Skeletal muscle satellite cell (primary cell): Measurements from ENCODE around the gene CLTB.

ENCODE experiments used
- H3K27me3 ChIP-seq: 2 replicates; pipeline ENCODE4 v1.7.0; 2013; ENCODE audit warnings: low read length; ENCODE audit not compliant: control insufficient read depth, insufficient read depth
- H3K36me3 ChIP-seq: 2 replicates; pipeline ENCODE4 v1.7.0; 2013; ENCODE audit warnings: mild to moderate bottlenecking, control low read depth, low read length; ENCODE audit not compliant: insufficient read depth
- H3K4me1 ChIP-seq: 2 replicates; pipeline ENCODE4 v1.7.0; 2013; ENCODE audit warnings: low read length; ENCODE audit not compliant: control insufficient read depth, insufficient read depth
- H3K4me2 ChIP-seq: 2 replicates; pipeline ENCODE4 v1.7.0; 2013; ENCODE audit warnings: mild to moderate bottlenecking, low read length
- H3K4me3 ChIP-seq: 2 replicates; pipeline ENCODE4 v1.7.0; 2013; ENCODE audit warnings: low read length
- H3K9ac ChIP-seq: 2 replicates; pipeline ENCODE4 v1.7.0; 2013; ENCODE audit warnings: mild to moderate bottlenecking, low read depth, low read length, moderate library complexity
- H3K9me3 ChIP-seq: replicated peaks from 2 replicates; pipeline ENCODE4 v1.7.0; 2013; ENCODE audit warnings: mild to moderate bottlenecking, control low read depth, low read length

CLTB gene

DNA sequence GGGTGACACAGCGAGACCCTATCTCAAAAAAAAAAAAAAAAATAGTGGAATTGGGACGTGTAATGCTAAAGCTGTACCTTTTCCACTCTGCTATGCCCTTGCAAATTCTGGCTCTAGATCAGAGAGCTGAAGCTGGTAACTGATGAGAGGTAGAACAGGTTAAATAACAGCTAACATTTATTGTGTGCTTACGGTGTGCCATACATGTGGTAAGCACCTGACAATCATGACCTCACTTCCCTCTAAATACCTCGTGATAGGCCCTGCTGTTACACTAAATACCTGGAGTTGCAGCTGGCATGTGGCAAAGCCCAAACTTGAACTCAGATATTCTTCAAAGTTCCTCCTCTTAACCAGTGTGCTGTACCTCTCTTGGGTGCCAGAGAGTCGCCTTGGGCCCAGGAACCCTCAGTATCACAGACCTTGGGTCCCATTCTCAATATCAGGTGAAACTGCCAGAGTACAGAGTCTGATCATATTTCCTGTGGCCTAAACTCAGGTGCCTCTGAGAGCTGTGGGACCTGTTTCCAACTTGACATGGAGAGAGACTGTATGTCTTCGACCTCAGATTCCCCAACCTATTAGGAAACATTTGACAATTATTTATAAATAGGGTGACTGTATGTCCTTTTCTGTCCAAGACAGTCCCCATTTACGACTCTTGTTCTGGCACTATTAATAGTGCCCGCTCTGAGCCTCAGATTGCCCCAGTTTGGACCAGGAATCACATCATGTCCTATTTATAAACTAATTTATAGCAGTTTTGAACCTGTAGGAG, 46.2 kb downstream of the CLTB start:
- H3K9me3 ChIP-seq = no peaks in the 10 kb centered on the region

DNA sequence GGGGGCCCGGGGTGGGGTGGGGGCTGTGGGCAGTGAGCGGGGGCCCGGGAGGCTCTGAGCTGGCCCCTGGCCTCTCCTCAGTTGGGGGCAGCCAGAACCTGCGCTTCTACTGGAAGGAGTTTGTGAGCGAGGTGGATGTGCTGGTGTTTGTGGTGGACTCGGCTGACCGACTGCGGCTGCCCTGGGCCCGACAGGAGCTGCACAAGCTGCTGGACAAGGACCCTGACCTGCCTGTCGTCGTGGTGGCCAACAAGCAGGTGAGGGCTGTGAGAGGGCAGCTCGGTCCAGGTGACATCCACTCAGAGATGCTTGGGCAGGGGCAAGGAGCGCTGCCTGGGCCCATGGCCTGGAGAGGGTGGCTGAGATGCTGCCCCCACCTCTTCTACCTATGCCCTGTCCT, 47.6 kb downstream of the CLTB start:
- H3K4me2 ChIP-seq = no peak overlapping the region
- no peak overlapping the region for H3K4me3 ChIP-seq
- peaks cover 10% of the 10 kb centered on the region for H3K4me1 ChIP-seq
- peaks cover 46% of the 10 kb centered on the region for H3K36me3 ChIP-seq
- H3K27me3 ChIP-seq = no peaks in the 10 kb centered on the region
- no peaks in the 10 kb centered on the region for H3K9me3 ChIP-seq
- no peak overlapping the region for H3K9ac ChIP-seq

More for the DNA sequence above, 46.2 kb downstream of the CLTB start:
- Histone ChIP-seq H3K9ac (no peak overlapping the region), H3K4me2 (no peak overlapping the region), H3K4me1 (peaks cover 6% of the 10 kb centered on the region), H3K36me3 (peaks cover 46% of the 10 kb centered on the region), H3K4me3 (no peak overlapping the region), H3K27me3 (no peaks in the 10 kb centered on the region)

DNA sequence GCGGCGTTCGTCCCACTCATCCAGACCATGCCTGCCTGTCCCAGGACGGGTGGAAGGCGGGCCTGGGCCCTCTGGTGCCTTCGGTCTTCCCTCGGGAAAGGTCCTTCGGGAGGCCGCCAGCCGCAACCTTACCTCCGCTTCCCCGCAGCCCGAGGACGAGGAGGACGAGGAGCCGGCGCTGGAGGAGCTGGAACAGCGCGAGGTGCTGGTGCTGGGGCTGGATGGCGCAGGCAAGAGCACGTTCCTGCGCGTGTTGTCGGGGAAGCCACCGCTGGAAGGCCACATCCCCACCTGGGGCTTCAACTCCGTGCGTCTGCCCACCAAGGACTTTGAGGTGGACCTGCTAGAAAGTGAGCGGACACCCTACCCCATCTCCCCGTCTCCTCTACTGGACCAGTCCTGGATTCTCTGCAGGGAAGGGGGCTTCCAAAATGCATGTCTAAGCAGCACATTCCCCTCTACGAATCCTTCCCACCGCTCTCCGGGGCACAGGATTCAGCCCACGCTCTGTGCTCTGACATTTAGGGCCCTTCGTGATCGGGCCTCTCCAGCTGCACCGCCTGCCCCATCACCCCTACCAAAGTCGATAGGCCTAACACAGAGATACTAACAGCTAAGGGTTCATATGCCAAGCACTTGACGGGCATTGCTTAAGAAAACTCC, 50.0 kb downstream of the CLTB start:
- Histone ChIP-seq H3K9me3 (no peaks in the 10 kb centered on the region), H3K27me3 (no peaks in the 10 kb centered on the region), H3K4me3 (peak overlapping the region; percentile 87), H3K9ac (peak overlapping the region; percentile 88), H3K4me1 (peaks cover 13% of the 10 kb centered on the region), H3K4me2 (peak overlapping the region; percentile 92), H3K36me3 (peaks cover 27% of the 10 kb centered on the region)

DNA sequence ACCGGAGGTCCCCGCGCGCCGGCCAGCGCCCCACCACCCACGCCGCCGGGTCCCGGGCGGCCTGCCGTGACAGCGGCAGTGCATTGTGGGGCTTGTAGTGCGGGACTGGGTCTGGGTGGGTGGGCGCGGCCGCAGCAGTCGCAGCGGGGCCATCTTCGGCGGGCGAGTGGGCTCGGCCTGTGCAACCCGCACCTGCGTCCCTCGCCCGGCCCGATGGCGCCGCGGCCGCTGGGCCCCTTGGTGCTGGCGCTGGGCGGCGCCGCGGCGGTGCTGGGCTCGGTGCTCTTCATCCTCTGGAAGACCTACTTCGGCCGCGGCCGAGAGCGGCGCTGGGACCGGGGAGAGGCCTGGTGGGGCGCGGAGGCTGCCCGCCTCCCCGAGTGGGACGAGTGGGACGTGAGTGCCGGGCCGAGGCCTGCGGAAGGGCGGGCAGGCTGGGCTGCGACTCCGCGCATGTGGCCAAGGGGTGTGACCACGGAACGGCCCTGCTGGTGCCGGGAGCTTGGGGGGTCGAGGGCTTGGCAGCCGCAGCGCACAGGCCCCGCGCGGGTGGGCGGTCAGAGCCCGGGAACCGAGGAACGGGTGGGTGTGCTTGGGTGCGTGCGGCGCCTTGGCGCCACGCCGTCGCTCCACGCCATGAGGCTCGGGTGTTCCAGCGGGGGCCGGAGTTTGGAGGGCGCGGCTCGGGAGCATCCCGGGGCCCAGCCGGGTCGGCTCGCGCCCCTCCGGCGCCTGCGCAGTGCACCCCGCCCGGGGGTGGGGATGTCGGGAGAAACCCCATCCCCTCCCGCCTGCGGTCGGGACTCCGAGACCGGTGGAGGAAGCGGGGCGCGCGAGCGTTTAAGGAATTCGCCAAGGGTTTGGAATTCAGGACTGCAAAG, 50.7 kb downstream of the CLTB start, which contains the start of gene ARL10:
Gene ARL10 (plus strand): TSS at position 137 of the 881 bp plus-strand sequence. CDS start 77 bp downstream, at position 214.
- Histone ChIP-seq H3K9ac (peak within 1 kb of the TSS; percentile 88), H3K9me3 (no peaks in the 10 kb centered on the region), H3K4me3 (peak within 1 kb of the TSS; percentile 87), H3K27me3 (no peaks in the 10 kb centered on the region), H3K4me1 (peaks cover 13% of the 10 kb centered on the region), H3K36me3 (peaks cover 21% of the 10 kb centered on the region), H3K4me2 (peak within 1 kb of the TSS; percentile 92)

DNA sequence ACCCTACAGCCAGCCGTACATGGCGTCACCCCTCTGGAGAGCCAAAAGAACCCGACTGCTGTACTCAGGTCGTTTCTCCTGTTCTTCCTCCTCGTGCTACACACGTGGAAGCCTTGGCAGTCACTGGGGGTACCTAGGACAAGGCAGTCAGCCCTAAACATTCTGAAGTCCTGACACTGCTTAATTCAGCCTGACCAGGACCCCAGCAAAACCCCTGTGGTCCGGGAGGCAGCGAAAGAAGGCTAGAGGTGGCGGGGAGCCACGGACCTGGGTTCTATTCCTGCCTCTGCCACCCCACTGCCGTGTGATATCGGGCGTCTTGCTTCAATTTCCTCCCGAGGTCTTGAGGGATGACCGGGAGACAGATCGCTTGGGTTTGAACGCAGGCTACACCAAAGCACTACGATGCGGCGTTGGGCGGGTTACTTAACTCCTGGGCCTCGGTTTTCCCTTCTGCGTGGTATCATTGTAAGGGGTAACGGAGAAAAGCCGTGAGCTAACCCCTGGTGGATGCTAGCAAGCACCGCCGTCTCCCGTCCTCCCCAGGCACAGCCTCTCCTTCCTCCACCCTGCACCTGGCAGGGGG, 51.5 kb downstream of the CLTB start:
- Histone ChIP-seq H3K27me3 (no peaks in the 10 kb centered on the region), H3K9ac (peak overlapping the region; percentile 88), H3K4me2 (peak overlapping the region; percentile 92), H3K36me3 (peaks cover 16% of the 10 kb centered on the region), H3K9me3 (no peaks in the 10 kb centered on the region), H3K4me1 (peaks cover 15% of the 10 kb centered on the region), H3K4me3 (peak overlapping the region; percentile 87)

DNA sequence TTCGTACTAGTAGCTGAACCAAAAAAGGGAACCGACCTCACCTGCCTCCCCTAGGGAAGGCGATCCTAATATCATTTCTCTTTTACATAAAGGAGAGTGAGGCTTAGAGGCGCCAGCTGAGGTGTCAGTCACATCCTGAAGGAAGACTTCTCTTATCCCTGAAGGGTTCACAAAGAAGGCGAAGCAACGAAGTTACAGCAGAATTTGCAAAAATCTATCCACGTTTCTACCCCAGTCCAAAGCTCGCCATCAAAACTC, 54.2 kb downstream of the CLTB start:
- Histone ChIP-seq H3K36me3 (peaks cover 14% of the 10 kb centered on the region), H3K4me2 (peak overlapping the region; percentile 85), H3K4me3 (peak overlapping the region; percentile 93), H3K27me3 (no peaks in the 10 kb centered on the region), H3K4me1 (peaks cover 20% of the 10 kb centered on the region), H3K9me3 (no peaks in the 10 kb centered on the region), H3K9ac (peak overlapping the region; percentile 93)

DNA sequence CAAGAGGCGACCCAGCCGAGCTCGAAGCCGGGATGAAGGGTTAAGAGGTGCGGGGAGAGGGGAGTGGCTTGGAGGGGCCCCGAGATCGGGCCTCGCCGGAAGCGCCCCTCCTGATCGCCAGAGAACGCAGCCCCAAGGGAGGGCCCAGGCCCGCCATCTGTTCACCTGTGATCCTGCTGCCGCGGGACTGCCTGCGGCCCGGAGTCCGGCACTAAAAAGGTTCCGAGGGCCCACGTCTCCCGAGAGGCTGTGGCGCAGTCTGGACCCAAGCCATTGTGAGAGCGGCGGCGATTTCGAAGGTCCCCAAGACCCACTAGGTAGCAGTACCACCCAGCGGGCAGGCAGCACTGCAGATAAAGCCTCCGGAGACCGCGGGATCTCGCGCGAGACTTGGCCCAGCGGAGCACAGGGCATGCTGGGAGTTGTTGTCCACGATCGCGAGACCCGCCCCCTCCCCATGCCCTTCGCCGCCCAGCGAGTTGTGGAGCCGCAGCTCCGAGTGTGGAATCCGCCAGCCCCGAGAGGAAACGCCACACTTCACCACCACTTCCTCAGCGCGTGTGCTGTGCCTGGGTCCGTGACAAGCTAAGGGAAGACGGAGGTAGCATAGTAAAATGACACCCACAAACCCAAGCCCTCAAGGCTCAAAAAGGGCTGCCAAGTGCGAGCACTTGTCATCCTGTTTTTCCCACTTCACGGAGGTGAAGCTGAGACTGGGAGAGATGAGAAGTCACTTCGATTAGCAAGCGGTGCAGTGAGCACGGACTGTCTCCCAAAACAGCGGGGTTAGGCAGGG, 54.7 kb downstream of the CLTB start, which contains the start of gene KIAA1191:
Gene KIAA1191 (minus strand): TSS at position 328 of the 796 bp plus-strand sequence. CDS start 2,256 bp downstream, outside the sequence.
- H3K9me3 ChIP-seq = no peaks in the 10 kb centered on the region
- peaks cover 20% of the 10 kb centered on the region for H3K4me1 ChIP-seq

DNA sequence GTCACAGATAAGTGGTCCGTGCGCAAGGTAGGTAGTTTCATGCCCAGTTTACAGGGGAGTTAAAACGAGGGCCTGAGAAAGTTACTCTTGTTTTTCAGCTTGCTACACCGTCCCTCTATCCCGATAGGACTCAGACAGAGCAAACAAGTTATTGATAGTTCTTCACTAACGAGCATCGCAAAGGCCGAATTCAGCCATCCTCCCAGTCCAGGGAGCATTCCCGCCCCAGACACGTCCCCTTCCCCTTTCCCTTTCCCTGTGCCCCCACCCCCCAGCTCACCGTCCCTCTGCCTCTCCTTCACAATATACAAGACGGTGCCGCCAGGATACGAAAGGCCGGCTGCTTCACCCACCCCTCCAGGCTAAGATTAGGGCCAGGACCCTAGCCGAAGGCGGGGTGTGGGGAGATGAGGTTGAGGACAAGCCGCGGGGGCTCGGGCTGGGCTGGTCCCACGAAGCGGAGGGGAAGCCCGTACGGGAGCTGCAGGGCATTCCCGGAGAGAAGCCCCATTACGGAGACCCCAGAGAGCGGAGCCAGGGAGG, 55.4 kb downstream of the CLTB start:
- H3K4me1 ChIP-seq = peaks cover 14% of the 10 kb centered on the region
- H3K36me3 ChIP-seq = peaks cover 19% of the 10 kb centered on the region
- no peaks in the 10 kb centered on the region for H3K27me3 ChIP-seq
- H3K4me2 ChIP-seq = peak overlapping the region; percentile 85
- H3K4me3 ChIP-seq = peak overlapping the region; percentile 93
- H3K9me3 ChIP-seq = no peaks in the 10 kb centered on the region
- H3K9ac ChIP-seq = peak overlapping the region; percentile 93

More for the DNA sequence above, 54.7 kb downstream of the CLTB start, which contains the start of gene KIAA1191:
- Histone ChIP-seq H3K4me2 (peak within 1 kb of the TSS; percentile 85), H3K36me3 (peaks cover 16% of the 10 kb centered on the region), H3K9ac (peak within 1 kb of the TSS; percentile 93), H3K27me3 (no peaks in the 10 kb centered on the region), H3K4me3 (peak within 1 kb of the TSS; percentile 93)

DNA sequence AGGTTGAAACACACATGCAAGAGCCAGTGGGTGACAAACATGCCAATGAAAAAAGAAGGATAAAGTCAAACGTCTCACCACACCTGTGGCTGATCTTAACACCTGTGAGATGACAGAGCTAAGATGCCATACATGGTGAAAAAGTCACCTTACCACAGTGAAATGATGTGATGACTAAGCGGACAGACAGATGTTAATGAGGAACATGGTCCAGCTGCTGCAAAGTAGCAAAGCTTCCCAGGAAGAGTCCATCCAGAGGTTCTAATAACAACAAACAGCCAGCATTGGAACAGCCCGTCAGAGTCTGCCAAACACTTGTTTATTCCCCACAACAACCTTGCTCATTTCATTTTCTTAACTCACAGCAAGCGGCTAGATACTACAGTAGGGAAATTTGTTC, 56.7 kb downstream of the CLTB start:
- H3K36me3 ChIP-seq = peaks cover 27% of the 10 kb centered on the region

DNA sequence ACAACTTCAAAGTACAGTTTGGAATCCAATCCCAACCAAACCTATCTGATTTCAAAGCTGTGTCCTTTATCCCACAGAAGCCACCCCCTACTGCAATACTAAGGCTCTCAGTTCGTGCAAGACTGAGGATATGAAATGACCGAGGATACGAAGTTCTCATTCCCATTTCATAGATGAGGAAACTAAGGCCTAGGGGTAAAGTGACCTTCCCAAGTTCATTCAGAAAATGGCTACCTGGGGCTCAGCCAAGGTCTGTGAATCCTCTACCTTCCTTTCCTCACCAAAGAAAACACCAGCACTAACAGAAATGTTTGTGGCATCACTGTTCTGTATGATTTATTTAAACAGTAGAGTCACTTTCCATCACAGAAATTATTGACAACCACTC, 60.2 kb downstream of the CLTB start:
- Histone ChIP-seq H3K9ac (no peak overlapping the region), H3K36me3 (peaks cover 52% of the 10 kb centered on the region), H3K4me1 (peaks cover 7% of the 10 kb centered on the region), H3K27me3 (no peaks in the 10 kb centered on the region), H3K4me3 (no peak overlapping the region), H3K9me3 (no peaks in the 10 kb centered on the region), H3K4me2 (no peak overlapping the region)

More for the DNA sequence above, 56.7 kb downstream of the CLTB start:
- Histone ChIP-seq H3K9me3 (no peaks in the 10 kb centered on the region), H3K4me2 (peak overlapping the region; percentile 85), H3K4me3 (peak overlapping the region; percentile 15), H3K4me1 (peaks cover 11% of the 10 kb centered on the region), H3K9ac (no peak overlapping the region), H3K27me3 (no peaks in the 10 kb centered on the region)
